Measurements from ENCODE around the gene DMAC2.
"Not testable (repeated sequence)": the region's sequence is repeated elsewhere in the genome, so short reads cannot be mapped to it uniquely, and the experiment has no call there.

The DMAC2 gene

DNA sequence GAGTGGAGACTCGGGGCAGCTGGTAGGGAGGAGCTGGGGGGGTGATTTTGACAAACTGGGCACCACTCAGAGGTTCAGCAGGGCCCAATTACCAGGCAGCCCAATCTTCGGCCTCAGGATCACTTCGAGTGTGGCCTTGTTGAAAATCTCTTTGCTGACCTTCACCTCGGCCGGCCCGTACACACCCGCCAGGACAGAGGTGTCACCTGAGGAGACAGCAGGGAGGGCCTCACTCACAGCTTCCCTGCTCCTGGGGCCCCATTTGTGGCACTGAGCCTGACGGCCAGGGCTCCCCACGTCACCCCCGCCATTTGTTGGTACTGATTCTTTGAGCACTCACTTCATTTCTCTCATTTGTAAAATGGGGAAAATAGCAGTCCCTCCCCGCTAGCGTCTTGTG lies 46.9 kb downstream of the DMAC2 start:
- H3K4me2 ChIP-seq: no peak overlapping the region
- no peaks in the 10 kb centered on the region for H3K9me3 ChIP-seq
- TF ChIP-seq Cebpa-rat (IDR thresholded peaks at IDR 0.05): no peak
- H3K4me1 ChIP-seq: peaks cover 25% of the 10 kb centered on the region
- no peak overlapping the region for H3K9ac ChIP-seq
- H3K4me3 ChIP-seq: no peak overlapping the region
- peaks cover 48% of the 10 kb centered on the region; the same call in 1 of the 2 replicates for H4K20me1 ChIP-seq
- H3K27me3 ChIP-seq: no peaks in the 10 kb centered on the region
- no peak overlapping the region for H3K27ac ChIP-seq
- peaks cover 68% of the 10 kb centered on the region for H3K36me3 ChIP-seq

DNA sequence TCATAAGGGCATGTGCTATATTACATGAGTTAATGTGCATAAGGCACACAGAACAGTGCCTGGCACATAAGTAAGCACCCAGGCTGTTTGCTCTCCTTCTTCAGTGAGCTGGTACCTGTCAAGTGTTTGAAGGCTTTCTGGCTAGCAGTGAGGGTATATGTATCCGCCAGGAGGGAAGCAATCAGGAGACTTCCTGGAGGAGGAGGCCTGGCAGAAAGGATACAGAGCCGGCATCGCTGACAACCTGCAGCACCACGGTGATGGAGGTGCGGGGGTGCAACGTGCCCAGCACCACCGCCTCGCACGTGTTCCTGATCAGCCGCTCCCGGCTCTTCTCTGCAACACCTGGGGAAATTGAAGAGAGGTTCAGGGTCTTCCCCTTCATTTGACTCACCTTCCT lies 48.1 kb downstream of the DMAC2 start:
- Histone ChIP-seq H4K20me1 (peaks cover 48% of the 10 kb centered on the region; the same call in 1 of the 2 replicates), H3K27me3 (no peaks in the 10 kb centered on the region), H3K27ac (no peak overlapping the region), H3K9ac (no peak overlapping the region), H3K9me3 (no peaks in the 10 kb centered on the region), H3K4me3 (no peak overlapping the region), H3K36me3 (peaks cover 79% of the 10 kb centered on the region), H3K4me2 (no peak overlapping the region), H3K4me1 (peaks cover 25% of the 10 kb centered on the region)
- no peak for TF ChIP-seq Cebpa-rat (IDR thresholded peaks at IDR 0.05)

DNA sequence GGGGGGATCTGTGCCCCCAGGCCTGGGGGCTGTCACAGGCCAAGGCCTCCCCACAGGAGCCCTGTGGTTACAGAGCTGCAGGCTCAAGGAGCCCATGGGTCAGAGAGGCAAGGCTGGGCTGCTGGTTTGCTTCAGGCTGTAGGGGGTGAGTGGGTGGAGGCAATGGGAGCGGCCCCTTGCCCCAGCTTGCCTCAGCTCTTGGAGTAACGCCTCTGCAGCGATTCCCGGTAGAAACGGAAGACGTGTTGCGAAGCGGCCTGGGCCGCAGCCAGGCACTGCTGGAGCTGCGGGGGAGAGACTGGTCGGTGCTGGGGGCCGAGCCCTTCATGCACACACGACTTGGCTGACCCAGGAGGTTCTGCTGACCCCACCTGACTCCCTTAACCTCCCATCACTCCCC lies 53.3 kb downstream of the DMAC2 start:
- no peaks in the 10 kb centered on the region for H3K9me3 ChIP-seq
- H4K20me1 ChIP-seq: peaks cover 13% of the 10 kb centered on the region
- no peak overlapping the region for H3K4me3 ChIP-seq
- H3K9ac ChIP-seq: no peak overlapping the region
- no peaks in the 10 kb centered on the region for H3K27me3 ChIP-seq
- H3K4me2 ChIP-seq: no peak overlapping the region
- H3K27ac ChIP-seq: no peak overlapping the region
- H3K36me3 ChIP-seq: peaks cover 98% of the 10 kb centered on the region
- no peak for TF ChIP-seq Cebpa-rat (IDR thresholded peaks at IDR 0.05)
- H3K4me1 ChIP-seq: peaks cover 12% of the 10 kb centered on the region

DNA sequence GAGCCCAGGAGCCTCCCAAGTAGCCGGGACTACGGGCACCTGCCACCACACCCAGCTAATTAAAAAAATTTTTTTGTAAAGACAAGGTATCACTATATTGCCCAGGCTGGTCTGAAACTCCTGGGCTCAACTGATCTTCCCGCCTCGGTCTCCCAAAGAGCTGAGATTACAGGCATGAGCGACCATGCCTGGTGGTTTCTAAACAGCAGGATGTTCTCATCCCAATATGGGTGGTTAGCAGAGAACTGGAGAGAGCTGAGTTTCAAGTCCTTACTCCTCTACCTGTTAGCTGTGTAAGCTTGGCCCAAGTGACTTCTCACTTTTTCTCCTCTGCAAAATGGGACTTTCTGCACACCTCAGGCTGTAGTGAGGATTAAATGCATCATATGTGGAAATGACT lies 55.4 kb downstream of the DMAC2 start:
- Histone ChIP-seq H3K27me3 (no peaks in the 10 kb centered on the region), H3K27ac (no peak overlapping the region), H3K4me3 (no peak overlapping the region), H3K9ac (no peak overlapping the region), H3K4me2 (peak overlapping the region; percentile 11; the same call in 1 of the 2 replicates), H3K9me3 (no peaks in the 10 kb centered on the region), H3K4me1 (peaks cover 12% of the 10 kb centered on the region), H4K20me1 (peaks cover 9% of the 10 kb centered on the region; the same call in 1 of the 2 replicates), H3K36me3 (peaks cover 90% of the 10 kb centered on the region)
- no peak for TF ChIP-seq Cebpa-rat (IDR thresholded peaks at IDR 0.05)

DNA sequence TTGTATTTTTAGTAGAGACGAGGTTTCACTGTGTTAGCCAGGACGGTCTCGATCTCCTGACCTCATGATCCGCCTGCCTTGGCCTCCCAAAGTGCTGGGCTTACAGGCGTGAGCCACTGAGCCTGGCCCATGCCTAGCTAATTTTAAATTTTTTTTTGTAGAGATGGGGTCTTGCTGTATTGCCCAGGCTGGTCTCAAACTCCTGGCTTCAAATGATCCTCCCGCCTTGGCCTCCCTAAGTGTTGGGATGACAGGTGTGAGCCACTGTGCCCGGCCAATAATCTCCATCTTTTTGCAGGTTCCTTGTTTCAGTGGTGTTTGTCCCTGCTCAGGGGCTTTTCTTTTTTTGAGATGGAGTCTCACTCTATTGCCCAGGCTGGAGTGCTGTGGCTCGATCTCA lies 58.2 kb downstream of the DMAC2 start:
- not testable (repeated sequence) for H3K9me3 ChIP-seq, H3K27me3 ChIP-seq, H3K4me2 ChIP-seq, H3K27ac ChIP-seq, H4K20me1 ChIP-seq, H3K4me3 ChIP-seq, H3K9ac ChIP-seq
- Histone ChIP-seq H3K4me1 (peaks cover 29% of the 10 kb centered on the region), H3K36me3 (peaks cover 62% of the 10 kb centered on the region)
